Muscle layer of duodenum (tissue), 2 donors: ENCODE results near the gene MATN4.

Experiments used
- H3K27ac ChIP-seq: one replicate; pipeline ENCODE4 v1.7.0; 2013; ENCODE audit warnings: mild to moderate bottlenecking, low read length
- H3K27me3 ChIP-seq: one replicate; pipeline ENCODE4 v1.7.0; 2013; ENCODE audit warnings: low read depth, mild to moderate bottlenecking, control low read depth, low read length
- H3K36me3 ChIP-seq, 2 donors: one replicate each; pipeline ENCODE4 v1.7.0; 2013; ENCODE audit warnings: low read length in 2 of 2, control low read depth in 1 of 2, mild to moderate bottlenecking in 1 of 2; ENCODE audit not compliant: insufficient read depth in 2 of 2, control insufficient read depth in 1 of 2
- H3K4me1 ChIP-seq, 2 donors: one replicate each; pipeline ENCODE4 v1.7.0; 2013; ENCODE audit warnings: low read length in 2 of 2, mild to moderate bottlenecking in 2 of 2, control low read depth in 1 of 2, moderate library complexity in 1 of 2; ENCODE audit not compliant: insufficient read depth in 2 of 2, control insufficient read depth in 1 of 2
- H3K4me3 ChIP-seq, 2 donors: one replicate each; pipeline ENCODE4 v1.7.0; 2013; ENCODE audit warnings: low read length in 2 of 2, low read depth in 1 of 2, mild to moderate bottlenecking in 1 of 2
- H3K9me3 ChIP-seq, 2 donors: one replicate each; pipeline ENCODE4 v1.7.0; 2013; ENCODE audit warnings: low read length in 2 of 2, control low read depth in 1 of 2, mild to moderate bottlenecking in 1 of 2; ENCODE audit not compliant: control insufficient read depth in 1 of 2
- donor health status: healthy.

MATN4 gene

GRCh38 chr20:45294003-45294368 is 14.1 kb downstream of the MATN4 start:
- no peaks in the 10 kb centered on the region for H3K36me3 ChIP-seq
- peaks cover 0 to 9% of the 10 kb centered on the region in 2 donors for H3K4me1 ChIP-seq
- peak overlapping the region; percentile 39 to 74 for H3K4me3 ChIP-seq
- no peak overlapping the region for H3K27ac ChIP-seq
- peaks cover 3% of the 10 kb centered on the region for H3K27me3 ChIP-seq
- H3K9me3 ChIP-seq, result no peaks in the 10 kb centered on the region

GRCh38 chr20:45293041-45294002 is 14.8 kb downstream of the MATN4 start:
- H3K27me3 ChIP-seq, result peaks cover under 1% of the 10 kb centered on the region
- H3K4me1 ChIP-seq, result peaks cover 0 to 9% of the 10 kb centered on the region in 2 donors
- no peaks in the 10 kb centered on the region for H3K9me3 ChIP-seq
- peak overlapping the region; percentile 39 to 74 for H3K4me3 ChIP-seq
- no peak overlapping the region for H3K27ac ChIP-seq
- H3K36me3 ChIP-seq, result no peaks in the 10 kb centered on the region

DNA sequence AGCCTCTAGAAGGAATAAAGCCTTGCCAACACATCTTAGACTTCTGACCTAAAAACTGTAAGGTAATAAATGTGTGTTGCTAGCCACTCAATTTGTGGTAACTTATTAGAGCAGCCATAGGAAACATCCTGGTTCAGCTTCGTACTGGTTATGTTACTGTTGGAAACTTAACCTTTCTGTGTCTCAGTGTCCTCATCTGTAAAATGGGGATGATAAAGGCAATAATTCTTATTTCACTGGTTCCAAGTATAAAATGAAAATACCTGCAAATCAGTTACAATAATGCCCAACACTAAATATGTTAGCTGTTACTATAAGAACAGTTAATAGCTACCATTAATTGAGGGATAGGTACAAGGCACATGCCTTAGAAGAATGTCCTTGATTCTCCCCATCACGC is 15.8 kb downstream of the MATN4 start:
- H3K9me3 ChIP-seq, result no peaks in the 10 kb centered on the region
- no peaks in the 10 kb centered on the region for H3K36me3 ChIP-seq
- no peaks in the 10 kb centered on the region for H3K27me3 ChIP-seq
- peaks cover 0 to 9% of the 10 kb centered on the region in 2 donors for H3K4me1 ChIP-seq
- H3K27ac ChIP-seq, result no peak overlapping the region
- no peak overlapping the region for H3K4me3 ChIP-seq

DNA sequence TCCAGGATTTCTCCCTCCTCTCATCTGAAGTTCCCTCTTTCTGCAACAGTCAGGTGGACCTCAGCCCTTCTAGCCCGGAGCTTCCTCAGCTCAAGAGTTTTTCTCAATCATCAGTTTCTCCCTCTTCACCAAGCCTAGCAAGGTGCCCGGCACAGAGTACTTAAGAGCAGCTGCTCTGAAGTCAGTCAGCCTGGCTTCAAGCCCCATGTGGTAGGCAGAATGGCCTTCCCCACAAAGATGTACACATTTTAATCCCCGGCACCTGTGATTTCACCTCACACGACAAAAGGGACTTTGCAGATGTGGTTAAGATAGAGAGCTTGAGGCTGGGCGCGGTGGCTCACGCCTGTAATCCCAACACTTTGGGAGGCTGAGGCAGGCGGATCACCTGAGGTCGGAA is 16.6 kb downstream of the MATN4 start:
- H3K27me3 ChIP-seq, result no peaks in the 10 kb centered on the region
- no peaks in the 10 kb centered on the region for H3K9me3 ChIP-seq
- H3K36me3 ChIP-seq, result no peaks in the 10 kb centered on the region
- no peak overlapping the region for H3K27ac ChIP-seq
- peaks cover 0 to 9% of the 10 kb centered on the region in 2 donors for H3K4me1 ChIP-seq
- no peak overlapping the region for H3K4me3 ChIP-seq

- H3K9me3 ChIP-seq, result no peaks in the 10 kb centered on the region
- H3K4me3 ChIP-seq, result no peak overlapping the region
- H3K27ac ChIP-seq, result no peak overlapping the region
- no peaks in the 10 kb centered on the region for H3K36me3 ChIP-seq
- H3K27me3 ChIP-seq, result no peaks in the 10 kb centered on the region
- H3K4me1 ChIP-seq, result peaks cover 0 to 9% of the 10 kb centered on the region in 2 donors
Measured at GRCh38 chr20:45290677-45291355, 17.3 kb downstream of the MATN4 start.

GRCh38 chr20:45289942-45290676 is 18.0 kb downstream of the MATN4 start:
- Histone ChIP-seq H3K4me3 (no peak overlapping the region), H3K9me3 (no peaks in the 10 kb centered on the region), H3K4me1 (peaks cover 0 to 9% of the 10 kb centered on the region in 2 donors), H3K36me3 (no peaks in the 10 kb centered on the region), H3K27ac (no peak overlapping the region), H3K27me3 (no peaks in the 10 kb centered on the region)

- Histone ChIP-seq H3K4me3 (no peak overlapping the region), H3K9me3 (no peaks in the 10 kb centered on the region), H3K4me1 (peaks cover 0 to 9% of the 10 kb centered on the region in 2 donors), H3K36me3 (no peaks in the 10 kb centered on the region), H3K27me3 (no peaks in the 10 kb centered on the region), H3K27ac (no peak overlapping the region)
Measured at GRCh38 chr20:45288860-45289259, 19.2 kb downstream of the MATN4 start.

DNA sequence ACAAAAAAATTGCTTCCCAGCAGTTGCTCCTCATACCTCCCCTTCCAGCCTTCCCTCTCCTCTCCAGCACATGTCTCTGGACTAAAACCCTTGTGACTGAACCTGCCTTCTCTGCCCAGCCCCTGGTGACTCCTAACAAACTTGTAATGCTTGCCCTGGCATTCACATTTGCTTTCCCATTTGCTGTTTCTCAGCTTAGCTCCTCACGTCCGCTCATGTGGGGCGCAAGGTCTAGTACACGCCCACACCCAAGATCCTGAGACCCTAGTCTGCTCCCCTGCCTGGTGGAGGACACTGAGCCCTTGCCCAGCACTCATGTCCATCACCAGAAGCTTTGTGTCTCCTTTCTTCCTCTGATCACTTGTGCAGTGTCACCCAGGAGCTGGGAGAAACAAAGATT is 19.7 kb downstream of the MATN4 start:
- Histone ChIP-seq H3K4me3 (no peak overlapping the region), H3K27me3 (no peaks in the 10 kb centered on the region), H3K4me1 (peaks cover 0 to 7% of the 10 kb centered on the region in 2 donors), H3K36me3 (no peaks in the 10 kb centered on the region), H3K27ac (no peak overlapping the region), H3K9me3 (no peaks in the 10 kb centered on the region)

DNA sequence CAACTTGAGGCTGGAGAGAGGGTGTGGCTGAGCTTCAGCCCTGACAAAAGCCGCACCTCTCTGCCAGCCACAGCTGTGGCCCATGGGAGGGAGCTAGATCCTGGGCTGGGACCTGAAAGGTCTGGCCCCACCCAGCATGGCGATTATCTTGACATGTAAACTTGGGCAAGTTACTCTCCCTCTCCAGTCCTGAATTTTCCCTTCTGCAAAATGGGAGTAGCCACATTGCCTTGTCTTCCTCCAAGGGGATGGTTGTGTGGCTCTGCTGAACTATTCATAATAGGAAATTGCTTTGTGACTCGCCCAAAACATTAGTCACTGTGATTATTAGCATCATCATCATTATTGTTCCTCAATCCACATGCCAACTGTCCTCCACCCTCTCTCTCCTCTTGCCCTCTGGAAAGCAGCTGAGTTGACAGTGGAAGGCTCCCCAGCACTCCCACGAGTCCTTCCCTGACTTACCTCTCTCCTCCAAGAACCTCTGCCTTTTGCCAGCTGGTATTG is 24.5 kb downstream of the MATN4 start:
- Histone ChIP-seq H3K27ac (no peak overlapping the region), H3K27me3 (no peaks in the 10 kb centered on the region), H3K36me3 (no peaks in the 10 kb centered on the region), H3K4me3 (no peak overlapping the region), H3K9me3 (no peaks in the 10 kb centered on the region), H3K4me1 (no peaks in the 10 kb centered on the region)

- H3K27me3 ChIP-seq, result no peaks in the 10 kb centered on the region
- no peaks in the 10 kb centered on the region for H3K9me3 ChIP-seq
- no peak overlapping the region for H3K27ac ChIP-seq
Measured at GRCh38 chr20:45282700-45283550, 25.2 kb downstream of the MATN4 start.

More at GRCh38 chr20:45282700-45283550, 25.2 kb downstream of the MATN4 start:
- Histone ChIP-seq H3K36me3 (no peaks in the 10 kb centered on the region), H3K4me1 (no peaks in the 10 kb centered on the region), H3K4me3 (no peak overlapping the region)
